HCT116 (cell line): ENCODE results near the gene HDGFL3.

Experiments
- ATF3 ChIP-seq: IDR thresholded peaks from 2 replicates; pipeline ENCODE4 v1.6.1; 2012
- CEBPB ChIP-seq: IDR thresholded peaks from 2 replicates; pipeline ENCODE4 v1.6.1; 2012; ENCODE audit warnings: low read depth
- CTCF ChIP-seq, 3 experiments: fragments of 200-600 bp in 1 of 3; sonication (generic) in 1 of 3; IDR thresholded peaks in 2 of 3; conservative IDR thresholded peaks in 1 of 3; 2 replicates each; pipeline ENCODE4 v1.5.1; 2012 to 2017; ENCODE audit warnings: low read depth in 2 of 3, low read length in 2 of 3, antibody characterized with exemption in 1 of 3, borderline replicate concordance in 1 of 3, control low read depth in 1 of 3, mild to moderate bottlenecking in 1 of 3, mixed read lengths in 1 of 3, mixed run types in 1 of 3, moderate library complexity in 1 of 3; ENCODE audit not compliant: insufficient read depth in 1 of 3
- EZH2 ChIP-seq: fragments of 200-600 bp; sonication (generic); IDR thresholded peaks from 2 replicates; pipeline ENCODE4 v1.6.1; 2017; ENCODE audit warnings: antibody characterized with exemption, mixed run types
- EZH2phosphoT487 ChIP-seq: fragments of 200-600 bp; IDR thresholded peaks from 2 replicates; pipeline ENCODE4 v1.6.1; 2018; ENCODE audit warnings: antibody characterized with exemption, borderline replicate concordance
- JUND ChIP-seq: IDR thresholded peaks from 2 replicates; pipeline ENCODE4 v1.6.1; 2012
- MAX ChIP-seq: IDR thresholded peaks from 2 replicates; pipeline ENCODE4 v1.6.1; 2012
- POLR2A ChIP-seq: IDR thresholded peaks from 2 replicates; pipeline ENCODE4 v1.7.0; 2011; ENCODE audit warnings: borderline replicate concordance; ENCODE audit not compliant: insufficient read depth, insufficient read length; ENCODE audit errors: extremely low read depth
- POLR2AphosphoS5 ChIP-seq: IDR thresholded peaks from 2 replicates; pipeline ENCODE4 v1.6.1; 2011; ENCODE audit warnings: mild to moderate bottlenecking, low read depth, low read length, moderate library complexity
- RAD21 ChIP-seq: IDR thresholded peaks from 2 replicates; pipeline ENCODE4 v1.6.1; 2012; ENCODE audit warnings: low read depth, mild to moderate bottlenecking
- SIN3A ChIP-seq: IDR thresholded peaks from 2 replicates; pipeline ENCODE4 v1.6.1; 2012; ENCODE audit warnings: low read depth
- TCF7L2 ChIP-seq: IDR thresholded peaks from 2 replicates; pipeline ENCODE4 v1.7.0; 2011; ENCODE audit warnings: borderline replicate concordance, inconsistent platforms; ENCODE audit not compliant: insufficient read depth, insufficient read length; ENCODE audit errors: extremely low read depth
- ZFX ChIP-seq: fragments of 450-650 bp; IDR thresholded peaks from 2 replicates; pipeline ENCODE4 v1.6.1; 2017
- ZNF274 ChIP-seq: fragments of 200-500 bp; sonication (Bioruptor generic); IDR thresholded peaks from 2 replicates; pipeline ENCODE4 v1.6.1; 2014; ENCODE audit warnings: mild to moderate bottlenecking, low read depth, low read length, inconsistent platforms

GRCh38 chr15:83109532-83109931 lies 98.1 kb downstream of the HDGFL3 start:
- TF ChIP-seq TCF7L2 (no peak), CTCF (IDR thresholded peaks at IDR 0.05 in 2 of 3, conservative IDR thresholded peaks at IDR 0.05 in 1 of 3; ENCODE audit: borderline replicate concordance in 1 of 3, insufficient read depth in 1 of 3, low read depth in 2 of 3, low read length in 2 of 3) (no peak), POLR2AphosphoS5 (no peak), RAD21 (no peak), POLR2A (no peak), SIN3A (no peak), EZH2phosphoT487 (no peak), JUND (no peak), CEBPB (no peak), ZFX (no peak), MAX (no peak), EZH2 (no peak), ZNF274 (no peak), ATF3 (no peak)
